ENCODE data around the gene SERHL2.
"Not testable (repeated sequence)": the region's sequence is repeated elsewhere in the genome, so short reads cannot be mapped to it uniquely, and the experiment has no call there.

Gene SERHL2

GRCh38 chr22:42562684-42563083 lies 8.9 kb downstream of the SERHL2 start:
- TF ChIP-seq CTCF (IDR thresholded peaks at IDR 0.05; ENCODE audit: poor library complexity, severe bottlenecking), result no peak
- Histone ChIP-seq H3K4me1 (ENCODE audit: insufficient read depth, poor library complexity, severe bottlenecking) (peaks cover 3% of the 10 kb centered on the region), H3K36me3 (ENCODE audit: low read depth) (no peaks in the 10 kb centered on the region), H3K27me3 (ENCODE audit: insufficient read depth, poor library complexity, severe bottlenecking) (no peaks in the 10 kb centered on the region), H3K4me3 (ENCODE audit: severe bottlenecking) (no peak overlapping the region), H3K9me3 (ENCODE audit: severe bottlenecking) (no peaks in the 10 kb centered on the region), H3K27ac (ENCODE audit: poor library complexity, severe bottlenecking) (no peak overlapping the region)
- no peak for DNase-seq (ENCODE audit: low spot score)
- ATAC-seq (ENCODE audit: low read depth), result no peak

GRCh38 chr22:42563943-42564342 lies 10.2 kb downstream of the SERHL2 start:
- not testable (repeated sequence) for H3K9me3 ChIP-seq (ENCODE audit: severe bottlenecking); H3K27me3 ChIP-seq (ENCODE audit: insufficient read depth, poor library complexity, severe bottlenecking); H3K27ac ChIP-seq (ENCODE audit: poor library complexity, severe bottlenecking); ATAC-seq (ENCODE audit: low read depth); H3K4me1 ChIP-seq (ENCODE audit: insufficient read depth, poor library complexity, severe bottlenecking); H3K4me3 ChIP-seq (ENCODE audit: severe bottlenecking); H3K36me3 ChIP-seq (ENCODE audit: low read depth); DNase-seq (ENCODE audit: low spot score)

GRCh38 chr22:42564699-42565098 lies 10.9 kb downstream of the SERHL2 start:
- Histone ChIP-seq H3K4me3 (ENCODE audit: severe bottlenecking) (no peak overlapping the region), H3K27ac (ENCODE audit: poor library complexity, severe bottlenecking) (no peak overlapping the region), H3K9me3 (ENCODE audit: severe bottlenecking) (no peaks in the 10 kb centered on the region), H3K4me1 (ENCODE audit: insufficient read depth, poor library complexity, severe bottlenecking) (peaks cover 3% of the 10 kb centered on the region), H3K36me3 (ENCODE audit: low read depth) (no peaks in the 10 kb centered on the region), H3K27me3 (ENCODE audit: insufficient read depth, poor library complexity, severe bottlenecking) (no peaks in the 10 kb centered on the region)
- no peak for DNase-seq (ENCODE audit: low spot score)
- TF ChIP-seq CTCF (IDR thresholded peaks at IDR 0.05; ENCODE audit: poor library complexity, severe bottlenecking), result no peak
- no peak for ATAC-seq (ENCODE audit: low read depth)

- DNase-seq (ENCODE audit: low spot score) (no peak), ATAC-seq (ENCODE audit: low read depth) (no peak)
- Histone ChIP-seq H3K4me3 (ENCODE audit: severe bottlenecking) (no peak overlapping the region), H3K9me3 (ENCODE audit: severe bottlenecking) (no peaks in the 10 kb centered on the region), H3K27me3 (ENCODE audit: insufficient read depth, poor library complexity, severe bottlenecking) (no peaks in the 10 kb centered on the region), H3K27ac (ENCODE audit: poor library complexity, severe bottlenecking) (no peak overlapping the region), H3K36me3 (ENCODE audit: low read depth) (no peaks in the 10 kb centered on the region), H3K4me1 (ENCODE audit: insufficient read depth, poor library complexity, severe bottlenecking) (peaks cover 3% of the 10 kb centered on the region)
- no peak for TF ChIP-seq CTCF (IDR thresholded peaks at IDR 0.05; ENCODE audit: poor library complexity, severe bottlenecking)
Measured at GRCh38 chr22:42565956-42566355, 12.2 kb downstream of the SERHL2 start.

- not testable (repeated sequence) for H3K9me3 ChIP-seq (ENCODE audit: severe bottlenecking); H3K4me1 ChIP-seq (ENCODE audit: insufficient read depth, poor library complexity, severe bottlenecking); DNase-seq (ENCODE audit: low spot score); H3K27me3 ChIP-seq (ENCODE audit: insufficient read depth, poor library complexity, severe bottlenecking); ATAC-seq (ENCODE audit: low read depth); H3K27ac ChIP-seq (ENCODE audit: poor library complexity, severe bottlenecking); H3K4me3 ChIP-seq (ENCODE audit: severe bottlenecking); H3K36me3 ChIP-seq (ENCODE audit: low read depth)
Measured at GRCh38 chr22:42567950-42568349, 14.2 kb downstream of the SERHL2 start.

- DNase-seq (ENCODE audit: low spot score); H3K4me1 ChIP-seq (ENCODE audit: insufficient read depth, poor library complexity, severe bottlenecking); H3K27me3 ChIP-seq (ENCODE audit: insufficient read depth, poor library complexity, severe bottlenecking); H3K4me3 ChIP-seq (ENCODE audit: severe bottlenecking); H3K27ac ChIP-seq (ENCODE audit: poor library complexity, severe bottlenecking); H3K9me3 ChIP-seq (ENCODE audit: severe bottlenecking): not testable (repeated sequence)
- H3K36me3 ChIP-seq (ENCODE audit: low read depth), result peaks cover 10% of the 10 kb centered on the region; the same call in 1 of the 2 replicates
- ATAC-seq (ENCODE audit: low read depth), result peak; percentile 13; the same call in 1 of the 3 replicates
Measured at GRCh38 chr22:42570580-42570979, 16.8 kb downstream of the SERHL2 start.

GRCh38 chr22:42571068-42571467 lies 17.3 kb downstream of the SERHL2 start:
- not testable (repeated sequence) for ATAC-seq (ENCODE audit: low read depth)
- peaks cover 10% of the 10 kb centered on the region; the same call in 1 of the 2 replicates for H3K36me3 ChIP-seq (ENCODE audit: low read depth)

GRCh38 chr22:42574046-42574445 lies 20.3 kb downstream of the SERHL2 start:
- not testable (repeated sequence) for H3K9me3 ChIP-seq (ENCODE audit: severe bottlenecking); H3K4me3 ChIP-seq (ENCODE audit: severe bottlenecking); H3K27ac ChIP-seq (ENCODE audit: poor library complexity, severe bottlenecking); DNase-seq (ENCODE audit: low spot score); H3K27me3 ChIP-seq (ENCODE audit: insufficient read depth, poor library complexity, severe bottlenecking); H3K4me1 ChIP-seq (ENCODE audit: insufficient read depth, poor library complexity, severe bottlenecking)
- peaks cover 23% of the 10 kb centered on the region for H3K36me3 ChIP-seq (ENCODE audit: low read depth)
- ATAC-seq (ENCODE audit: low read depth), result 0 out of 3 replicates have a peak, but pooled peaks have one; percentile 18

More at GRCh38 chr22:42571068-42571467, 17.3 kb downstream of the SERHL2 start:
- H3K4me3 ChIP-seq (ENCODE audit: severe bottlenecking); DNase-seq (ENCODE audit: low spot score); H3K27me3 ChIP-seq (ENCODE audit: insufficient read depth, poor library complexity, severe bottlenecking); H3K4me1 ChIP-seq (ENCODE audit: insufficient read depth, poor library complexity, severe bottlenecking); H3K9me3 ChIP-seq (ENCODE audit: severe bottlenecking); H3K27ac ChIP-seq (ENCODE audit: poor library complexity, severe bottlenecking): not testable (repeated sequence)

- not testable (repeated sequence) for H3K4me3 ChIP-seq (ENCODE audit: severe bottlenecking); H3K27ac ChIP-seq (ENCODE audit: poor library complexity, severe bottlenecking); H3K27me3 ChIP-seq (ENCODE audit: insufficient read depth, poor library complexity, severe bottlenecking); H3K9me3 ChIP-seq (ENCODE audit: severe bottlenecking); H3K4me1 ChIP-seq (ENCODE audit: insufficient read depth, poor library complexity, severe bottlenecking); DNase-seq (ENCODE audit: low spot score); ATAC-seq (ENCODE audit: low read depth)
- H3K36me3 ChIP-seq (ENCODE audit: low read depth), result peaks cover 23% of the 10 kb centered on the region
Measured at GRCh38 chr22:42574468-42574867, 20.7 kb downstream of the SERHL2 start.
